ENCODE data around the gene PRMT7.

The PRMT7 gene

DNA sequence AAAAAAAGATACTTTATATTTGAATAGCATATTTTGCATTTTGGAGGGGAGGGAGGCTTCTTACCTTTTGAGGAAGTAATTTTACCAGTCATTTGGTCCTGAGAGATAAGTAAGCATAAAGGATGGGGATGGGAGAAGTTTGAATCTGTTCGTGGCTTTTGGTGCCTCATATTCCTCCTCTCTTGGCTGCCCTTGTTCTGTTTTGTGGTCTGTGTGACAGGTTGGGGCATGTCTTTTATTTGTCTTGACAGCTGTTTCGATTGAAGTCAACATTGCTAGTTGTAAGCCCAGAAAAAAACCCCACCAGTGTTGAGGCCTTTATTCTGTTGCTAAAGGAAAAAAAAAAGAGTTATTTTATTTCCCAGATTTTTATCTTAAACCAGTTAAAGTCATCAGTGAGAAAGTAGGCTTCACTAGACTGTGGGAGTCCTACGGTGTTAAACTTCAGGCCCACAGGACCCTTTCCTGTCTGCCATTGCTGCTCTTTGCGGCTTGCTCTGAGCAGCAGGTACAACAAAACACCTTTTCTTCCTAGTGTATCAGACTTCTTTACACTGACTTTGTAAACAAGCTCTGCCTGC is 35.1 kb upstream of the PRMT7 start:
- Mint-ChIP-seq H3K4me3 (no peak overlapping the region), H3K9me3 (no peaks in the 10 kb centered on the region), H3K4me1 (ENCODE audit: low read depth) (peaks cover 13% of the 10 kb centered on the region), H3K27me3 (no peaks in the 10 kb centered on the region), H3K27ac (no peak overlapping the region), H3K36me3 (ENCODE audit: low read depth) (peaks cover 69% of the 10 kb centered on the region)
- intact Hi-C loops (cut with micrococcal nuclease): no loop called here

DNA sequence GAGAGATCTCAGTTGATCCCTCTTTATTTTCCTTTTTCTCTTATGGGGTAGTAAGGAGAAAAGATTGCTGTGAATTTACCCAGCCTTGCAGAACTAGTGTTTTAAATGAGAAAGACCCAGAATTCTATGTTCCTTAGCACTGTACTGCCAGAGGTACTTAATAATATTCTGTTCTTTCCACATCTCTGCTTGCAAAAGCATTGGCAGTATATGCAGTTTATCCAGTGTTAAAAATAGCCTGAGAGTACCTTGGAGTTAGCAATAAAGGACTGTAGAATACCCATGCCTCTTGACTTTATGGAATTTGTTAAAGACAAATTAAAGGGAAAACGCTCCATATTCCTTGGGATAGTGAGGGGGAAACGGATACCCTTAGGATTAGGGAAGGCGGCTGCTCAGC is 34.6 kb upstream of the PRMT7 start:
- Mint-ChIP-seq H3K27me3 (no peaks in the 10 kb centered on the region), H3K9me3 (no peaks in the 10 kb centered on the region), H3K36me3 (ENCODE audit: low read depth) (peaks cover 70% of the 10 kb centered on the region), H3K4me1 (ENCODE audit: low read depth) (peaks cover 18% of the 10 kb centered on the region), H3K4me3 (no peak overlapping the region), H3K27ac (no peak overlapping the region)
- intact Hi-C loops (cut with micrococcal nuclease): no loop called here

DNA sequence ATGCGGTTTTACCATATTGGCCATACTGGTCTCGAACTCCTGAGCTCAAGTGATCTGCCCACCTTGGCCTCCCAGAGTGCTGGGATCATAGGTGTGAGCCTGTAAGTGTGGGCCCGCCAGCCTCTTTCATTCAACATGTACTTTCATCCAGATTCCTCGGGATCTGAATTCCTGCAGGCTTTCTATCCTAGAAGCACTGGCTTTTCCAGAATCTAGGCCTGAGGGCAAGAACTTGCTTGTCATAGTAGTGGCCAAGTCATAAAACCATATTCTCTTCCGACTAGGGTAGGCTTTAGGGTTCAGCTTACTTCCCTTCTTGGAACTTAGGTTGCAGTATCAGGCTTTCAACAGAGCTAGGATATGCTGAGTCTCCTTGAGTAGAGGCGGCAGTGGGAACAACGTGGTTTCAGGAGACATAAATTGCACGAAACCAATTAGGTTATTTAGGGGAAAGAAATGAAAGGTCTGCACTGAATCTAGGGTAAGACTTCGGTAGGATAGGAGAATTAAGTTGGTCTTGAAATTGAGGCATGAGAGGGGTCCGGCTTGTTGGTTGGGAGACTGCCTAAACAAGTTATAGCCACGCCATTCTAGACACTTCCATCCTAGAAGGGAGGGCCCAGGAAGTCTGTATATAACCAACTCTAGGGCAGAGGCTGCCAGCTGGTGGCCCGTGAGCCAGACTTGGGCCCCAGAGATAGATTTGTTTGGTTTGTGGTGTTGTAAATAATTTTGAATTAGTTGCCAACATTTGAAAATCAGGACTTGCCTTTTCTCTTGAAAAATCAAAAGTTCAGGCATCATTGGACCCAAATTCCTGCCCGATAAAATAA is 30.9 kb upstream of the PRMT7 start:
- Mint-ChIP-seq H3K36me3 (ENCODE audit: low read depth) (peaks cover 68% of the 10 kb centered on the region), H3K27ac (peak overlapping the region; percentile 67), H3K4me1 (ENCODE audit: low read depth) (peaks cover 49% of the 10 kb centered on the region), H3K9me3 (no peaks in the 10 kb centered on the region), H3K4me3 (no peak overlapping the region), H3K27me3 (no peaks in the 10 kb centered on the region)
- intact Hi-C loops (cut with micrococcal nuclease): no loop called here

DNA sequence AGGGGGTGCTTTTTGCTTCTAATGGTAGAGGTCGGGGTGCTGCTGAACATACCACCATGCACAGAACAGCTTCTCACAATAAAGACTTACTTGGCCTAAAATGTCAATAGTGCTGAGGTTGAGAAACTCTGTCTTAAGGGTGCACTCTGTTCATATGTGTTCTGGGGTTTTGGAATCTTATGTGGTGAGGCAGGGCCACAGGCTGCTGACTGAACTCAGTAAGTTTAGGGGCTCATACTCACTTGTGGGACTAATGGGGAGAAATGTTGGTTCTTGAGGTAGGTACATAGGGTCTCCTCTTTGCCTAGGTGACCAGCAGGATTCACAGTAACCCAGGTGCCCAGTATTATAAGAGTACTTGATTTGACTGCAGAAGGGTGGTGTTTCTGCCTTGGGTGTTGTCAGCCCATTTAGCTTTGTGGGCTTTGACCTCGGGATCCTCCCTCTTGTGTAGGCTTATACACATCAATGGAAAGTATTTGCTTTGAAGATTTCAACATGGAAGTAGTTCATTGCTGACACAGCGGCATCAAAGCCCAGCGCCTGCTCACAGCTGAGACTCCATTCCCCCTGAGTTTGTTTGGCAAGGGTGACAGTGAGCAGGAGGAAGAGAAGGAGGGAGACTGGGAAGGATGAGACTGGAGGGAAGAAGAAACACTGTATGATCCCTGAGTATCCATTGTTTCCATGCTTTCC is 29.3 kb upstream of the PRMT7 start:
- no peak overlapping the region for H3K4me3 Mint-ChIP-seq
- intact Hi-C loops (cut with micrococcal nuclease): no loop called here
- peaks cover 65% of the 10 kb centered on the region for H3K4me1 Mint-ChIP-seq (ENCODE audit: low read depth)

DNA sequence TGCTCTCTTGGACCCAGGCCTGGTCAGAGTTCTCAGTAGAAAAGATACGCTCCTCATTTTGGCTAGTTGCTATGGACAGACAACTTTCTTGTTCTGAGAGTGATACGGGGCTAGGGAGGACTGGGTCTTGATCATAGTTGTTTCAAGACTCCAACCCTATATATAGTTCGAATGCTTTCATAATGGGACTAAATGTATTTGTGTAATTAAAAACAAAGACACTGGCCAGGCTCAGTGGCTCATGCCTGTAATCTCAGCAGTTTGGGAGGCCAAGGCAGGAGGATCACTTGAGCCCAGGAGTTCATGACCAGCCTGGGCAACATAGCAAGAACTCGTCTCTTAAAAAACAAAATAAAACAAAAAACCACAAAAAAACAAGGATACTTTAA is 28.8 kb upstream of the PRMT7 start:
- Mint-ChIP-seq H3K36me3 (ENCODE audit: low read depth) (peaks cover 55% of the 10 kb centered on the region), H3K27ac (peak overlapping the region; percentile 64), H3K4me3 (no peak overlapping the region), H3K4me1 (ENCODE audit: low read depth) (peaks cover 70% of the 10 kb centered on the region), H3K9me3 (no peaks in the 10 kb centered on the region), H3K27me3 (no peaks in the 10 kb centered on the region)
- intact Hi-C loops (cut with micrococcal nuclease): no loop called here

More for the DNA sequence above, 29.3 kb upstream of the PRMT7 start:
- no peaks in the 10 kb centered on the region for H3K27me3 Mint-ChIP-seq
- peaks cover 56% of the 10 kb centered on the region for H3K36me3 Mint-ChIP-seq (ENCODE audit: low read depth)
- peak overlapping the region; percentile 64 for H3K27ac Mint-ChIP-seq
- H3K9me3 Mint-ChIP-seq: no peaks in the 10 kb centered on the region

DNA sequence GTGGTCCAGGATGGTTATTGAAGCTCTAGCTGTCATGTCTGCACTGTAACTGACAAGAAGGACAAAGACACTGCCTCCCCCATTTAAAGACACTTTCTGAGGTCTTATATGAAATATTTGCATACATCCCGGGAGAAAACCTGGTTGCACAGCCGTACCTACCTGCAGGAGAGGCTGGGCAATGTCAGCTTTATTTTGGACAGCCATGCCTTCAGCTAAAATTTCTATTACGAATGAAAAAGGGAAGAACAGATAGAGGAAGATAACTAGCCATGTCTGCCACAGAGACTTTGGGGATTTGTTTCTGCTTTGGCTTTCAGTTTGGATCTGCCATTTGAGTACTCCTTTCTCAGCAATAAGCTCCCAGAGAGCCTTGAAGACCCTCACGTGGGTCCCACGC is 27.5 kb upstream of the PRMT7 start:
- no peaks in the 10 kb centered on the region for H3K27me3 Mint-ChIP-seq
- intact Hi-C loops (cut with micrococcal nuclease): no loop called here
- H3K27ac Mint-ChIP-seq: peak overlapping the region; percentile 89
- peaks cover 82% of the 10 kb centered on the region for H3K4me1 Mint-ChIP-seq (ENCODE audit: low read depth)
- no peaks in the 10 kb centered on the region for H3K9me3 Mint-ChIP-seq
- H3K36me3 Mint-ChIP-seq (ENCODE audit: low read depth): peaks cover 67% of the 10 kb centered on the region
- H3K4me3 Mint-ChIP-seq: peak overlapping the region; percentile 57

DNA sequence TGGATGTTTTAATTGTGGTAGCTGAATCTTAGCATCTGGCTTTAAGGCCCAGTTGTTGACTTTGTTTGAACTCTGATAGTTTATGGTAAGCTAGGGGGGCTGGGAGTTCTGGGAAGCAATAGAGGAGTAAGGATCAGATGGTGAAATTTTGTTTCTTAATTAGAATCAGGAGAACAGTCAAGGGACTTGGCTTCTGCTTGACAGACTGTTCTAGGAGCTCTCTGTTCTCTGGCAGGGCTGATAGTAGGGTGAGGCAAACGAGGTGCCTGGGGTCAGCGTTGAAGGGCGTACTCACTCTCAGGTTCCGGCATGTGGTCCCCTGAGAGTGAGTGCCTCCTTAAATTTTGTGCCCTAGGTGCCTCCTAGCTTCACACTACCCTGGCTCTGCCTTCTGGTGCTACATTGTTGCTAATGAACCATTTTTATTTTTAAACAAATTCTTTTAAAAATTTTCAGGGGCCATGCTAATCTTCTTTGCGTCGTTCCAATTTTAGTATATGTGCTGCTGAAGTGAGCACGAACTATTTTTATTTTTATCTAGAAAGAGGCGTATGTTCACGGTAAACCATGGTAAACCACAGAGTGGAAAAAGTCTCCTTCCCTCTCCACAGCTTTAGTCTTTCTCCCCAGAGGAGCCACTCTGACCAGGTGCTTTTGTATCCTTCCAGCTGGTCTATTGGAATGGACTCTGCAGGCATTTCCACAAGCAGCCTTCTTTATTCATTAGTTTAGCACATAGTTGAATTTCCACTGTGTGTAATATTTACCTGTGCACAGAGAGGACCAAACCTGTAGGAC is 26.8 kb upstream of the PRMT7 start:
- H3K4me3 Mint-ChIP-seq: peak overlapping the region; percentile 57
- peaks cover 82% of the 10 kb centered on the region for H3K4me1 Mint-ChIP-seq (ENCODE audit: low read depth)
- peaks cover 70% of the 10 kb centered on the region for H3K36me3 Mint-ChIP-seq (ENCODE audit: low read depth)
- intact Hi-C loops (cut with micrococcal nuclease): no loop called here
- peak overlapping the region; percentile 89 for H3K27ac Mint-ChIP-seq
- no peaks in the 10 kb centered on the region for H3K9me3 Mint-ChIP-seq
- H3K27me3 Mint-ChIP-seq: no peaks in the 10 kb centered on the region

DNA sequence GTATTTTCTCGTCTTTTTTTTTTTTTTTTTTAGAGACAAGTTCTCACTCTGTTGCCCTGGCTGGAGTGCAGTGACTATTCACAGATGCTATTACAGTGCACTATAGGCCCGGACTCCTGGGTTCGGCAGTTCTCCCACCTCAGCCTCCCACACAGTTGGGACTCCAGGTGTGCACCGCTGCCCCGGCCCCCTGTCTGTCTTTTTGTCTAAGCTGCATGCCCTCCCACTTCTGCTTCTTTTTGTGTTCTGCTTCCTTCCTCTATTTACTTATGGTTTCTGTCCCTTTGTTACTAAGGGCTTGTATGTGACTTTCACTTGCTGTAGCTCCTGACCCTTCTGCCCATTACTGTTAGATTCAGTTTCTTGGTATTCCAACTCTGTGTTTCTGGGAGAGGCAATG is 26.0 kb upstream of the PRMT7 start:
- Mint-ChIP-seq H3K36me3 (ENCODE audit: low read depth) (peaks cover 68% of the 10 kb centered on the region), H3K4me1 (ENCODE audit: low read depth) (peaks cover 87% of the 10 kb centered on the region), H3K4me3 (peak overlapping the region; percentile 61), H3K9me3 (no peaks in the 10 kb centered on the region), H3K27ac (peak overlapping the region; percentile 89), H3K27me3 (no peaks in the 10 kb centered on the region)
- intact Hi-C loops (cut with micrococcal nuclease): no loop called here

DNA sequence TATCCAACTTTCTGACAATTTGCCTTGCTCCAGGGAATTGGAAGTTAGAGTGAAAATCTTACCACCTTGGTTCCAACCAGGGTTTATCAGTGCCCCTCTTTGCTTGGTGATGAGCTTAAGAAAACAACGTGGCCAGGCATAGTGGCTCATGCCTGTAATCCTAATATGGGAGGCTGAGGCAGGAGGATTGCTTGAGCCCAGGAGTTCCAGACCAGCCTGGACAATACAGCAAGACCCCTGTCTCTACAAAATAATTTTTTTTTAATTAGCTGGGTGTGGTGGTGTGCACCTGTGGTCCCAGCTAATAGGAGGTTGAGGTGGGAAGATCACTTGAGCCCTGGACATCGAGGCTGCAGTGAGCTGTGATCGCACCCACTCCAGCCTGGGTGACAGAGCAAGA is 25.1 kb upstream of the PRMT7 start:
- Mint-ChIP-seq H3K27me3 (no peaks in the 10 kb centered on the region), H3K36me3 (ENCODE audit: low read depth) (peaks cover 70% of the 10 kb centered on the region), H3K9me3 (no peaks in the 10 kb centered on the region), H3K4me1 (ENCODE audit: low read depth) (peaks cover 91% of the 10 kb centered on the region), H3K4me3 (no peak overlapping the region), H3K27ac (peak overlapping the region; percentile 89)
- intact Hi-C loops (cut with micrococcal nuclease): no loop called here

DNA sequence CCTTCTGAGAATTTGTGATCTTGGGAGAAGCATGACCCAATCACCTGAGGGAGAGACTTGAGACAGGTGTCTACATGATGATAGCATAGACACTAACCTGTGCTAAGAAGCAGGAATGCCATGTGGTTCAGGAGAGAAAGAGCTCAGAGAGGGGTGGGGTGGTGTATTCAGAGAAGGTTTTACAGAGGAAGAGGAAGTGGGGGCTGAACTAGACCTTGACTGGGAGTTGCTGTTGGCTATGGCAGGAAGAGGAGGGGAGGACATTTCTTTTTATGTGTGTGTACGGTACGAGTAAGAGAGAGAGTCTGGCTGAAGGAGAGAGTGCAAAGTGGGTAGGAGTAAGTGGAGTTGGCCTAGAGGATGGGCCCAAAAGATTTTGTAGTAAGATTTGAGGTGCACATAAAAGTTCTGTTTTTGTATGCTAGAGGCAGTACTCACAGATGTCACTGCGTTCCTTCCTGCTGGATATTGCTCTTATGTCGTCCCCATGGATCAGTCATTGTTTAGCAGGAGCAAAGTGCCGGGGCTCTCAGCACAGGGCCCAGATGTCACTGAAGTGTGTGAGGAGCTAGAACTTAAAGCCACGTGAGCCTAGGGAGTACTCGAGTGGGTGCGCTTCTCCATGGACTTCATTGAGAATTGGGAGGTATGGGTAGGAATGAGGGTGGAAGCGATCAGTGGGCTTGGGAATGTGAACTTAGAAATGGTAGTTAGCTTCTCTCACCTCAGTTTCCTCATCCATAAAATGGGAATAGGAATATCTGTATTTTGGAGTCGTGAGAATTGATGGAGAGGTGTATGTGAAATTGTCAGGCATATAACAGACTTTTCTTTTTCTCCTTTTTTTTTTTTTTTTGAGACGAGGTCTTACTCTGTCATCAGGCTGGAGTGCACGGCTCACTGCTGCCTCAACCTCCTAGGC is 24.4 kb upstream of the PRMT7 start:
- intact Hi-C loops (cut with micrococcal nuclease): no loop called here
- peaks cover 91% of the 10 kb centered on the region for H3K4me1 Mint-ChIP-seq (ENCODE audit: low read depth)
- H3K9me3 Mint-ChIP-seq: no peaks in the 10 kb centered on the region
- H3K36me3 Mint-ChIP-seq (ENCODE audit: low read depth): peaks cover 70% of the 10 kb centered on the region
- peak overlapping the region; percentile 33 for H3K4me3 Mint-ChIP-seq
- H3K27me3 Mint-ChIP-seq: no peaks in the 10 kb centered on the region
- H3K27ac Mint-ChIP-seq: peak overlapping the region; percentile 89

DNA sequence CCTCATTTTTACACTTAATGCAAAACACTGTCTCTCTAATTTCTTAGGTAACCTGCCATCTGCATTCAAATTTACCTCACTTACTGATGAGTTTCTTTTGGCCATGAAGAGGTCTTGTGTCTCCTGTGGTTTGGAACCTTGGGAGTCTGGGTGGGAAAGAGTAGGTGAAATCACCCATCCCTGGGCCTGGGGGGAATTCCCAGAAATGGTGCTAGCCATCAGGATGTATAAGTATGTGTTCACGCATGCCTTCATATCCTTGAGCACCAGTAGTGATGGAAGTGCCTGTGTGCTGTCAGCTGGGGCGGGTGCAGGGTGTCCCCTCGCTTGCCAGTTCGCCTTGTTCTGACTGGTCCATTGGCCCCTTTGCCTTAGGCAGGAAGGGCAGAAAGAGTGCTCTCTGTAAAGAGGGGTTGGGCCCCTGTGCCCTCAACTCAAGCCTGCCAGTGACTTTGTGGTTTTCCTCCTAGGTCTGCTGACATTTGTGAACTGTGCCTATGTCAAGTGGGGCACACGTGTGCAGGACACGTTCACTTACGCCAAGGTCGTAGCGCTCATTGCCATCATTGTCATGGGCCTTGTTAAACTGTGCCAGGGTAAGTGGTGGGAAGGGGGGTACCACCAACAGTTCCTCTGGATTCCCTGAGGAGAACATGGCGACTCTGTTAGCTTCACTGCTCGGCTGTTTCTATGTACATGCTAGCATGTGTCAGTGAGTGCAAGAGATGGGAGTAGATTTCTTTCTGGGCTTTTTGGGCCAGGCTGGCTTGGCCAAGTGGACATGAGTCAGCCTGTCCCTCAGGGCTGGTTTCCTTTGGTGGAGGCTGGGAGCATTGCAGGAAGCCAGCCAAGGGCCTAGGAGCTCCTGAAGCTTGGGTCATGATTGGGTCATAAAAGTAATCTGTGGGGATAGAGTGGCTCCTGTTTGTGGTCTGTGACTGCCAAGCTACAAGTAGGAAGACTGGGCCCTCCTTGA is 23.3 kb upstream of the PRMT7 start:
- intact Hi-C loops (cut with micrococcal nuclease): no loop called here
- Mint-ChIP-seq H3K4me1 (ENCODE audit: low read depth) (peaks cover 84% of the 10 kb centered on the region), H3K36me3 (ENCODE audit: low read depth) (peaks cover 70% of the 10 kb centered on the region), H3K4me3 (no peak overlapping the region), H3K27me3 (no peaks in the 10 kb centered on the region), H3K27ac (no peak overlapping the region), H3K9me3 (no peaks in the 10 kb centered on the region)

DNA sequence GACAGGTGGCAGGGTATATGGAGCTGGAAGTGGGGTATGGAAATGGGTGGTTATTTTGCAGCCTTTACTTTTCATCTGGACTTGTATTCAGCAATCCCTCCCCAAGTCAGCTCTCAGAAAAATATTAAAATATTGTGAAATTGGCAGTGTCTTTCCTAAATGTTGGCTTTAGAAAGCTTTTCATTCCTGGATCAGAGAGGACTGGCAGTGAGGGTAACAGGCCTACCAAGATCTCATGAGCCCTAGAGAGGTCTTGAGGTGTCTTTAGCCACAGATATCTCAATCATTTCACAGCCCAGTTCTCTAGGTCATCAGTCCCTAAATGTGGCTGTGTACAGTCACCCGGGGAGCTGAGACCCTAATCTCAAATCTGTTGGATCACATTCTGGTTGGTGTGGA is 22.6 kb upstream of the PRMT7 start:
- Mint-ChIP-seq H3K27me3 (no peaks in the 10 kb centered on the region), H3K4me3 (no peak overlapping the region), H3K36me3 (ENCODE audit: low read depth) (peaks cover 72% of the 10 kb centered on the region), H3K9me3 (no peaks in the 10 kb centered on the region), H3K27ac (no peak overlapping the region), H3K4me1 (ENCODE audit: low read depth) (peaks cover 77% of the 10 kb centered on the region)
- intact Hi-C loops (cut with micrococcal nuclease): no loop called here

All from dendritic cell treated with granulocyte-macrophage colony-stimulating factor and Interleukin-4, amounts not matched to agents 40 ng/mL and 50 ng/mL, for 4 days (primary cell).